ENCODE data around the gene F2.

DNA sequence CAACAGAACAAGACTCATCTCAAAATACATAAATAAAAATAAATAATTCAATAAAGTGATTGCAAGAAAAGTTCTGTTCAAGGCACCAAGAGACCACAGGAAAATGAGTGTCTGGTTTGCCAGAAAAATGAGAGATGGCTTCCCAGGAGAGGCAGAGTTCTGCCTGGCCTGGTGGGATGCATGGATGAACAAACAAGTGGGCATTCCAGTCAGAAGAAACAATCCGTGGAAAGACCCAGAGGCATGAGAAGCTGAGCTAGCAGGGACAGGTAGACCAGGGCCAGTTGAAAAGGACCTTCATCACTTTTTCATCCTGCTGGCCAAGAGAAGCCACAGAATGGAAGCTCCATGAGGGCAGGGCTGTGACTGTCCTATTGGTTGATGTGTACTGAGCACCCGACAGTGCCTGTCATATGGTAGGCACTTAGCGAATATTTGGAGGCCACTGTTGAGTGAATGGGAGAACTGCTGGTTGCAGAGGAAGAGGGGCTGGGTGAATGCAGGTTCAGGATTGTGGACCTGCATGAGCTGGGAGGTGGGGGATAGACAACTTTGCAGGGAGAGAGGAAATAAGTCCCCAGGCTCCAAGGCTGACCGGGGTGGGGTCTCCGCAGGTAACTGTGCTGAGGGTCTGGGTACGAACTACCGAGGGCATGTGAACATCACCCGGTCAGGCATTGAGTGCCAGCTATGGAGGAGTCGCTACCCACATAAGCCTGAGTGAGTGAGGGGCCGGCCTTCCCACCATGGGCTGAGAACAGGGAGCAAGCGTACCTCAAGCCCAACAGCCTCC, 3.7 kb downstream of the F2 start:
- TF ChIP-seq, protein P1, sequence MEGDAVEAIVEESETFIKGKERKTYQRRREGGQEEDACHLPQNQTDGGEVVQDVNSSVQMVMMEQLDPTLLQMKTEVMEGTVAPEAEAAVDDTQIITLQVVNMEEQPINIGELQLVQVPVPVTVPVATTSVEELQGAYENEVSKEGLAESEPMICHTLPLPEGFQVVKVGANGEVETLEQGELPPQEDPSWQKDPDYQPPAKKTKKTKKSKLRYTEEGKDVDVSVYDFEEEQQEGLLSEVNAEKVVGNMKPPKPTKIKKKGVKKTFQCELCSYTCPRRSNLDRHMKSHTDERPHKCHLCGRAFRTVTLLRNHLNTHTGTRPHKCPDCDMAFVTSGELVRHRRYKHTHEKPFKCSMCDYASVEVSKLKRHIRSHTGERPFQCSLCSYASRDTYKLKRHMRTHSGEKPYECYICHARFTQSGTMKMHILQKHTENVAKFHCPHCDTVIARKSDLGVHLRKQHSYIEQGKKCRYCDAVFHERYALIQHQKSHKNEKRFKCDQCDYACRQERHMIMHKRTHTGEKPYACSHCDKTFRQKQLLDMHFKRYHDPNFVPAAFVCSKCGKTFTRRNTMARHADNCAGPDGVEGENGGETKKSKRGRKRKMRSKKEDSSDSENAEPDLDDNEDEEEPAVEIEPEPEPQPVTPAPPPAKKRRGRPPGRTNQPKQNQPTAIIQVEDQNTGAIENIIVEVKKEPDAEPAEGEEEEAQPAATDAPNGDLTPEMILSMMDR (conservative IDR thresholded peaks at IDR 0.05; ENCODE audit: low read length), result no peak
- no peak for TF ChIP-seq EZH2phosphoT487 (IDR thresholded peaks at IDR 0.05; ENCODE audit: borderline replicate concordance)

All from Loucy (cell line).